Ovary (tissue), 9 donors: Measurements from ENCODE around the gene NAT14. TPM values are rescaled to one million over a fixed set of nuclear protein-coding genes. Genes with fewer than 3 reads are reported as not detected.

Experiments used
- DNase-seq, 5 donors: peaks; one replicate each; pipeline ENCODE4 v3.0.0-alpha.2; 2019 to 2020
- H3K27ac ChIP-seq, 2 donors: fragments of 200-600 bp; one replicate each; pipeline versions ENCODE4 v1.5.1 to v1.8.0; 2019 to 2022
- H3K27me3 ChIP-seq: fragments of 200-600 bp; one replicate; pipeline ENCODE4 v1.8.0; 2022
- H3K36me3 ChIP-seq: fragments of 200-600 bp; sonication (generic); one replicate; pipeline ENCODE4 v1.5.1; 2019
- H3K4me1 ChIP-seq: one replicate; pipeline ENCODE4 v1.8.1; 2013; ENCODE audit warnings: mild to moderate bottlenecking, moderate library complexity; ENCODE audit not compliant: insufficient read depth
- H3K4me3 ChIP-seq: fragments of 200-600 bp; sonication (generic); one replicate; pipeline ENCODE4 v1.5.1; 2017
- H3K9me3 ChIP-seq, 2 donors: fragments of 200-600 bp in 1 of 2; sonication (generic) in 1 of 2; one replicate each; pipeline versions ENCODE4 v1.5.1 to v1.8.1; 2013 to 2019; ENCODE audit warnings: mild to moderate bottlenecking in 1 of 2, moderate library complexity in 1 of 2
- CTCF ChIP-seq, 3 donors: fragments of 450-650 bp in 2 of 3; fragments of 200-600 bp in 1 of 3; IDR thresholded peaks; one replicate each; pipeline versions ENCODE4 v1.5.1 to v1.8.0; 2016 to 2022; ENCODE audit warnings: antibody characterized with exemption in 3 of 3, mild to moderate bottlenecking in 1 of 3
- EP300 ChIP-seq: sonication (generic); formaldehyde crosslinking; IDR thresholded peaks from one replicate; pipeline ENCODE4 v1.6.1; 2017; ENCODE audit warnings: antibody characterized with exemption
- POLR2A ChIP-seq: fragments of 450-650 bp; IDR thresholded peaks from one replicate; pipeline ENCODE4 v1.6.1; 2017; ENCODE audit warnings: antibody characterized with exemption, mild to moderate bottlenecking, moderate library complexity
- WGBS, 3 donors: extraction: QIAGEN DNeasy Blood & Tissue Kit in 1 of 3; methylation state at CpG; one replicate each; pipeline versions ENCODE4 v1.1.5 to v1.1.7; 2013 to 2017; 5-methylcytosine and 5-hydroxymethylcytosine counted together
- intact Hi-C, 4 donors: fragments of 100-400 bp; cut with DNase I; formaldehyde crosslinking; loops; one replicate each; pipeline versions ENCODE4 v1.11.0 to v1.15.1; 2022 to 2023
- polyA plus RNA-seq, 2 donors: library from polyadenylated mRNA; stranded (reverse); fragments of 200-250 nt in 1 of 2; fragments of 350-450 nt in 1 of 2; fragmentation: Illumina TruSeq in 1 of 2; extraction: RNeasy Lipid Tissue Mini Kit (QIAGEN cat#74804) in 1 of 2; gene quantifications; one replicate each; pipeline ENCODE4 v1.2.3, GENCODE V29; 2013 to 2014
- total RNA-seq, 7 donors: library from RNA; depleted of rRNA in 2 of 7; stranded (reverse); fragments of >200 nt in 2 of 7; fragmentation: NEBNext Ultra II Directional in 3 of 7; extraction: Animal tissue kit (Norgen Biotek cat#: 25700) in 3 of 7; gene quantifications; one replicate each; pipeline versions ENCODE4 v1.1.0 to v1.2.4, GENCODE V29; 2016 to 2023
- donor health status: DM: no; HTN: no; CAD: no; lungs with moderate emphysema.
- donor health status: DM: no; HTN: no; CAD: no.
- donor health status: Bipolar disorder and iron deficiency.
- donor health status: DM: yes; HTN: yes; CAD: no.
- donor health status: DM: no; HTN: no; CAD: no.
- donor health status: DM: yes; HTN: yes; CAD: no.

NAT14 gene
- total and polyA plus RNA-seq, 9 donors = 3.2 to 40.4 (median 23.5) TPM

- H3K27me3 ChIP-seq = no peaks in the 10 kb centered on the region
- no peak overlapping the region for H3K4me3 ChIP-seq
- TF ChIP-seq POLR2A = no peak
- TF ChIP-seq EP300 = no peak
- no peaks in the 10 kb centered on the region for H3K9me3 ChIP-seq
- no peak overlapping the region for H3K27ac ChIP-seq
- H3K4me1 ChIP-seq = no peaks in the 10 kb centered on the region
- WGBS, 3 donors = 61 to 70% (median 61%) methylated on average over 12 of the region's 12 CpGs
- intact Hi-C loops = no loop called here
- H3K36me3 ChIP-seq = no peaks in the 10 kb centered on the region
- DNase-seq = no peak
Observed at GRCh38 chr19:55535173-55535964, 50.4 kb downstream of the NAT14 start.

GRCh38 chr19:55535965-55536350, 51.0 kb downstream of the NAT14 start:
- Histone ChIP-seq H3K27me3 (no peaks in the 10 kb centered on the region), H3K4me1 (no peaks in the 10 kb centered on the region), H3K36me3 (no peaks in the 10 kb centered on the region), H3K27ac (no peak overlapping the region), H3K9me3 (no peaks in the 10 kb centered on the region), H3K4me3 (no peak overlapping the region)
- intact Hi-C loops = no loop called here
- no peak for DNase-seq
- TF ChIP-seq EP300 = no peak
- TF ChIP-seq CTCF (IDR thresholded peaks at IDR 0.05) = no peak
- no peak for TF ChIP-seq POLR2A
- WGBS, 3 donors = 82 to 88% (median 84%) methylated on average over 22 of the region's 22 CpGs

DNA sequence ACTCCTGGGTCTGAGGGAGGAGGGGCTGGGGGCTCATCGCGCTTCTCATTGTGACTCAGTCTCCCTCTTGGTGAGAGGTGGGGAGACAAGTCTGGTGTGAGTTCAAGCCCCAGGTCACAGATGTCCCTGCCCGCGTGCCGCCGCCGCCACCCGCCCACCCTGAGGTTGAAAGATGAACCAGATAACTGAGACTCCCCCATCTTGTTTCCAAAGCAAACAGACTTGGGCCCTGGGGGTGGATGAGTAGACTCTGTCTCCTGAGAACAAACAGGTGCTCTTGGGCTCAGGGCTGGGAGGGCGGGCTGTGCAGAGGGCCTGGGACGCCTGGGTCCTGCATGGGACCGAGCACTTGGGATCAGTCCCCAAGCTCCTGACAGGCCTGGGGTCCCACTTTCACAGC, 51.4 kb downstream of the NAT14 start:
- intact Hi-C loops = no loop called here
- Histone ChIP-seq H3K27ac (no peak overlapping the region), H3K9me3 (no peaks in the 10 kb centered on the region), H3K27me3 (no peaks in the 10 kb centered on the region), H3K36me3 (no peaks in the 10 kb centered on the region), H3K4me1 (no peaks in the 10 kb centered on the region), H3K4me3 (no peak overlapping the region)
- DNase-seq = no peak
- TF ChIP-seq CTCF (IDR thresholded peaks at IDR 0.05) = no peak
- no peak for TF ChIP-seq EP300
- no peak for TF ChIP-seq POLR2A
- WGBS, 3 donors = 85 to 89% (median 86%) methylated on average over 10 to 11 of the region's 11 CpGs

Other genes with a start within 250 kb of the NAT14 start
- 10 to 100 TPM; 14.1 to 52.2 (median 46.3) TPM for gene PPP6R1, start 226.2 kb upstream of the NAT14 start, total RNA-seq
- 10 to 100 TPM; 21.3 to 26.9 TPM for gene PPP6R1, start 226.2 kb upstream of the NAT14 start, polyA plus RNA-seq
- 10 to 100 TPM; 20.5 to 40.7 (median 31.8) TPM for gene HSPBP1, start 205.1 kb upstream of the NAT14 start, total RNA-seq
- 10 to 100 TPM in 1 of 2 donors, 1 to 10 TPM in 1; 3.6 to 36.5 TPM for gene HSPBP1, start 205.1 kb upstream of the NAT14 start, polyA plus RNA-seq
- 10 to 100 TPM in 1 of 7 donors, 1 to 10 TPM in 6; 1.9 to 11.3 (median 4.8) TPM for gene BRSK1, start 201.2 kb upstream of the NAT14 start, total RNA-seq
- 1 to 10 TPM; 2.3 to 5.0 TPM for gene BRSK1, start 201.2 kb upstream of the NAT14 start, polyA plus RNA-seq
- 1 to 10 TPM in 3 of 7 donors, under 1 TPM in 4; 0.36 to 3.9 (median 0.79) TPM for gene TMEM150B, start 159.8 kb upstream of the NAT14 start, total RNA-seq
- gene TMEM150B, start 159.8 kb upstream of the NAT14 start, polyA plus RNA-seq = under 1 TPM; 0.55 to 0.73 TPM
- 10 to 100 TPM in 6 of 7 donors, 1 to 10 TPM in 1; 8.1 to 26.2 (median 12.6) TPM for gene KMT5C, start 145.3 kb upstream of the NAT14 start, total RNA-seq
- gene KMT5C, start 145.3 kb upstream of the NAT14 start, polyA plus RNA-seq = 10 to 100 TPM in 1 of 2 donors, under 1 TPM in 1; 0.37 to 11.9 TPM
- 1 to 10 TPM in 1 of 7 donors, under 1 TPM in 5, not detected in 1; 0.20 to 1.5 (median 0.46) TPM for gene COX6B2, start 130.5 kb upstream of the NAT14 start, total RNA-seq
- under 1 TPM in 1 of 2 donors, not detected in 1; 0.10 TPM for gene COX6B2, start 130.5 kb upstream of the NAT14 start, polyA plus RNA-seq
- gene GARIN5B, start 121.9 kb upstream of the NAT14 start, total RNA-seq = not detected
- not detected for gene GARIN5B, start 121.9 kb upstream of the NAT14 start, polyA plus RNA-seq
- gene IL11, start 114.7 kb upstream of the NAT14 start, total RNA-seq = 1 to 10 TPM in 1 of 7 donors, under 1 TPM in 1, not detected in 5; 0.11 to 1.3 TPM
- under 1 TPM in 1 of 2 donors, not detected in 1; 0.08 TPM for gene IL11, start 114.7 kb upstream of the NAT14 start, polyA plus RNA-seq
- gene TMEM190, start 108.4 kb upstream of the NAT14 start, total RNA-seq = 10 to 100 TPM in 1 of 7 donors, 1 to 10 TPM in 3, under 1 TPM in 1, not detected in 2; 0.72 to 45.1 (median 2.5) TPM
- gene TMEM190, start 108.4 kb upstream of the NAT14 start, polyA plus RNA-seq = not detected
- gene TMEM238, start 100.9 kb upstream of the NAT14 start, total RNA-seq = 10 to 100 TPM in 1 of 7 donors, 1 to 10 TPM in 5, under 1 TPM in 1; 0.93 to 31.2 (median 2.5) TPM
- gene TMEM238, start 100.9 kb upstream of the NAT14 start, polyA plus RNA-seq = under 1 TPM in 1 of 2 donors, not detected in 1; 0.10 TPM
- gene RPL28, start 99.3 kb upstream of the NAT14 start, total RNA-seq = 1,000 to 10,000 TPM in 5 of 7 donors, 100 to 1,000 TPM in 2; 604 to 2,543 (median 2,257) TPM
- gene RPL28, start 99.3 kb upstream of the NAT14 start, polyA plus RNA-seq = 1,000 to 10,000 TPM in 1 of 2 donors, 100 to 1,000 TPM in 1; 391 to 2,645 TPM
- gene UBE2S, start 77.4 kb upstream of the NAT14 start, total RNA-seq = 10 to 100 TPM; 10.0 to 30.1 (median 17.9) TPM
- 1 to 10 TPM; 3.2 to 8.2 TPM for gene UBE2S, start 77.4 kb upstream of the NAT14 start, polyA plus RNA-seq
- gene SHISA7, start 41.9 kb upstream of the NAT14 start, total RNA-seq = not detected
- gene SHISA7, start 41.9 kb upstream of the NAT14 start, polyA plus RNA-seq = not detected
- 10 to 100 TPM; 21.8 to 39.2 (median 31.7) TPM for gene ISOC2, start 23.5 kb upstream of the NAT14 start, total RNA-seq
- 10 to 100 TPM in 1 of 2 donors, 1 to 10 TPM in 1; 1.4 to 39.4 TPM for gene ISOC2, start 23.5 kb upstream of the NAT14 start, polyA plus RNA-seq
- gene C19orf85, start 20.4 kb upstream of the NAT14 start, total RNA-seq = not detected
- gene C19orf85, start 20.4 kb upstream of the NAT14 start, polyA plus RNA-seq = not detected
- 10 to 100 TPM in 2 of 7 donors, 1 to 10 TPM in 5; 3.8 to 18.4 (median 8.7) TPM for gene ZNF628, start 8.6 kb upstream of the NAT14 start, total RNA-seq
- gene ZNF628, start 8.6 kb upstream of the NAT14 start, polyA plus RNA-seq = 1 to 10 TPM in 1 of 2 donors, not detected in 1; 8.7 TPM
- 10 to 100 TPM in 6 of 7 donors, 1 to 10 TPM in 1; 5.7 to 29.7 (median 21.1) TPM for gene SSC5D, start 3.2 kb downstream of the NAT14 start, total RNA-seq
- gene SSC5D, start 3.2 kb downstream of the NAT14 start, polyA plus RNA-seq = 10 to 100 TPM; 10.1 to 11.4 TPM
- gene SBK2, start 51.9 kb downstream of the NAT14 start, total RNA-seq = 1 to 10 TPM in 1 of 7 donors, under 1 TPM in 1, not detected in 5; 0.20 to 1.0 TPM
- gene SBK2, start 51.9 kb downstream of the NAT14 start, polyA plus RNA-seq = not detected
- under 1 TPM in 4 of 7 donors, not detected in 3; 0.17 to 0.34 (median 0.26) TPM for gene SBK3, start 60.4 kb downstream of the NAT14 start, total RNA-seq
- gene SBK3, start 60.4 kb downstream of the NAT14 start, polyA plus RNA-seq = not detected
- 10 to 100 TPM in 5 of 7 donors, 1 to 10 TPM in 2; 2.7 to 24.4 (median 16.8) TPM for gene ZNF579, start 95.7 kb downstream of the NAT14 start, total RNA-seq
- gene ZNF579, start 95.7 kb downstream of the NAT14 start, polyA plus RNA-seq = 10 to 100 TPM in 1 of 2 donors, 1 to 10 TPM in 1; 5.6 to 10.5 TPM
- 10 to 100 TPM in 5 of 7 donors, 1 to 10 TPM in 2; 3.6 to 22.7 (median 16.6) TPM for gene FIZ1, start 114.3 kb downstream of the NAT14 start, total RNA-seq
- gene FIZ1, start 114.3 kb downstream of the NAT14 start, polyA plus RNA-seq = 10 to 100 TPM in 1 of 2 donors, 1 to 10 TPM in 1; 9.4 to 11.0 TPM
- gene ZNF524, start 115.1 kb downstream of the NAT14 start, total RNA-seq = 10 to 100 TPM; 13.7 to 22.3 (median 17.8) TPM
- 10 to 100 TPM in 1 of 2 donors, under 1 TPM in 1; 0.15 to 28.0 TPM for gene ZNF524, start 115.1 kb downstream of the NAT14 start, polyA plus RNA-seq
- gene ZNF865, start 120.5 kb downstream of the NAT14 start, total RNA-seq = 10 to 100 TPM in 5 of 7 donors, 1 to 10 TPM in 2; 4.0 to 20.9 (median 17.6) TPM
- 10 to 100 TPM in 1 of 2 donors, under 1 TPM in 1; 0.42 to 10.5 TPM for gene ZNF865, start 120.5 kb downstream of the NAT14 start, polyA plus RNA-seq
- gene ZNF784, start 139.4 kb downstream of the NAT14 start, total RNA-seq = 10 to 100 TPM in 4 of 7 donors, 1 to 10 TPM in 3; 6.5 to 16.9 (median 11.7) TPM
- gene ZNF784, start 139.4 kb downstream of the NAT14 start, polyA plus RNA-seq = 10 to 100 TPM in 1 of 2 donors, 1 to 10 TPM in 1; 6.0 to 12.3 TPM
- gene ZNF580, start 155.8 kb downstream of the NAT14 start, total RNA-seq = 10 to 100 TPM; 24.9 to 70.6 (median 65.3) TPM
- gene ZNF580, start 155.8 kb downstream of the NAT14 start, polyA plus RNA-seq = 10 to 100 TPM; 14.5 to 37.3 TPM
- 10 to 100 TPM; 21.9 to 40.2 (median 34.0) TPM for gene ZNF581, start 158.5 kb downstream of the NAT14 start, total RNA-seq
- gene ZNF581, start 158.5 kb downstream of the NAT14 start, polyA plus RNA-seq = 10 to 100 TPM; 11.2 to 37.0 TPM
- 10 to 100 TPM; 10.6 to 20.2 (median 14.7) TPM for gene CCDC106, start 163.0 kb downstream of the NAT14 start, total RNA-seq
- gene CCDC106, start 163.0 kb downstream of the NAT14 start, polyA plus RNA-seq = 10 to 100 TPM in 1 of 2 donors, 1 to 10 TPM in 1; 3.1 to 13.5 TPM
- 100 to 1,000 TPM in 6 of 7 donors, 10 to 100 TPM in 1; 76.9 to 183 (median 158) TPM for gene U2AF2, start 169.8 kb downstream of the NAT14 start, total RNA-seq
- 100 to 1,000 TPM in 1 of 2 donors, 10 to 100 TPM in 1; 27.3 to 135 TPM for gene U2AF2, start 169.8 kb downstream of the NAT14 start, polyA plus RNA-seq
- 100 to 1,000 TPM in 5 of 7 donors, 10 to 100 TPM in 2; 53.4 to 187 (median 142) TPM for gene EPN1, start 190.0 kb downstream of the NAT14 start, total RNA-seq
- gene EPN1, start 190.0 kb downstream of the NAT14 start, polyA plus RNA-seq = 100 to 1,000 TPM in 1 of 2 donors, 10 to 100 TPM in 1; 11.0 to 106 TPM